ENCODE results near the gene CMSS1.

DNA sequence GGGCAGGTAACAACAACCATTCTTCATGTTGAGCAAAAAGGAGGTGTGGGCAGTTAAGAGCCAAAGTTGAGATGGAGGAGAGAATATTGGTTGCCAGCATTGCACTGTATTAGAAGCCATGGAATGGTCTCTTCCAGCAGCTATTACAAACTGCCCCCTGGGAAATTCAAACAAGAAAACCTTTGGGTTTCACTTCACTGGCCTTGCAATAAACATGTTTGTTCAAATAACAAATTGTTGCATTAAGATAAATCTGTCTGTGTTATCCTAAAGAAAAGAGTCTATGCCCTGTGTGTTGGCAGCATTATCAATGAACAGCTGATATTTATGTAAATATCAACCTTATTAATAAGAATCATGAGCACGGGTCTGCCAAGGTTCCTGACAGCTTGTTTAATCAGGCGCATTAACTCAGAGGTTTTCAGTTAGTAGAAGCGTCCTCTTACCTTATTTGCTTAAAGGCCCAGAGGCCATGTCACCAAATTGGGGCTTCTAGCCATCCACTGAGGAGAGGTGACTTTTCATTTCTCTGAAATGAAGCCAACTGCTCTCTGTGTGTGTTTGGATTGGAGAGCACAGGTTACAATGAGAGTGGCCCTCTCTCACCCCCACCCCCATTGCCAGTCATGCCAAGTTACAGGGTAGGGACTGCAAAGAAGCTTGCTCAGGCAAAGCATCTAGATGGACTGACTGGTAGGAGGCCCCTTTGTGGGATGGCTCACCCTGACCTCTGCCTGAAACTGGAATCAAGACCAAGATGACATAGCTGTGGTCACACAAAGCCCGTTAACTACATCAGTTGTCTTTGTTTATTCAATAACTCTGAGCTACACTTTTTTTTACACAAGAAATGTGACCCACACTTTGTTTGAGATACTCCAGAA is 286.1 kb downstream of the CMSS1 start:
- TF ChIP-seq JUND (IDR thresholded peaks at IDR 0.05) = no peak
- TF ChIP-seq, protein P1, sequence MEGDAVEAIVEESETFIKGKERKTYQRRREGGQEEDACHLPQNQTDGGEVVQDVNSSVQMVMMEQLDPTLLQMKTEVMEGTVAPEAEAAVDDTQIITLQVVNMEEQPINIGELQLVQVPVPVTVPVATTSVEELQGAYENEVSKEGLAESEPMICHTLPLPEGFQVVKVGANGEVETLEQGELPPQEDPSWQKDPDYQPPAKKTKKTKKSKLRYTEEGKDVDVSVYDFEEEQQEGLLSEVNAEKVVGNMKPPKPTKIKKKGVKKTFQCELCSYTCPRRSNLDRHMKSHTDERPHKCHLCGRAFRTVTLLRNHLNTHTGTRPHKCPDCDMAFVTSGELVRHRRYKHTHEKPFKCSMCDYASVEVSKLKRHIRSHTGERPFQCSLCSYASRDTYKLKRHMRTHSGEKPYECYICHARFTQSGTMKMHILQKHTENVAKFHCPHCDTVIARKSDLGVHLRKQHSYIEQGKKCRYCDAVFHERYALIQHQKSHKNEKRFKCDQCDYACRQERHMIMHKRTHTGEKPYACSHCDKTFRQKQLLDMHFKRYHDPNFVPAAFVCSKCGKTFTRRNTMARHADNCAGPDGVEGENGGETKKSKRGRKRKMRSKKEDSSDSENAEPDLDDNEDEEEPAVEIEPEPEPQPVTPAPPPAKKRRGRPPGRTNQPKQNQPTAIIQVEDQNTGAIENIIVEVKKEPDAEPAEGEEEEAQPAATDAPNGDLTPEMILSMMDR (IDR thresholded peaks at IDR 0.05) = no peak
- no peak for TF ChIP-seq EP300 (IDR thresholded peaks at IDR 0.05; ENCODE audit: borderline replicate concordance in 1 of 2, low read depth in 1 of 2, low read length in 1 of 2)
- TF ChIP-seq, protein P2, sequence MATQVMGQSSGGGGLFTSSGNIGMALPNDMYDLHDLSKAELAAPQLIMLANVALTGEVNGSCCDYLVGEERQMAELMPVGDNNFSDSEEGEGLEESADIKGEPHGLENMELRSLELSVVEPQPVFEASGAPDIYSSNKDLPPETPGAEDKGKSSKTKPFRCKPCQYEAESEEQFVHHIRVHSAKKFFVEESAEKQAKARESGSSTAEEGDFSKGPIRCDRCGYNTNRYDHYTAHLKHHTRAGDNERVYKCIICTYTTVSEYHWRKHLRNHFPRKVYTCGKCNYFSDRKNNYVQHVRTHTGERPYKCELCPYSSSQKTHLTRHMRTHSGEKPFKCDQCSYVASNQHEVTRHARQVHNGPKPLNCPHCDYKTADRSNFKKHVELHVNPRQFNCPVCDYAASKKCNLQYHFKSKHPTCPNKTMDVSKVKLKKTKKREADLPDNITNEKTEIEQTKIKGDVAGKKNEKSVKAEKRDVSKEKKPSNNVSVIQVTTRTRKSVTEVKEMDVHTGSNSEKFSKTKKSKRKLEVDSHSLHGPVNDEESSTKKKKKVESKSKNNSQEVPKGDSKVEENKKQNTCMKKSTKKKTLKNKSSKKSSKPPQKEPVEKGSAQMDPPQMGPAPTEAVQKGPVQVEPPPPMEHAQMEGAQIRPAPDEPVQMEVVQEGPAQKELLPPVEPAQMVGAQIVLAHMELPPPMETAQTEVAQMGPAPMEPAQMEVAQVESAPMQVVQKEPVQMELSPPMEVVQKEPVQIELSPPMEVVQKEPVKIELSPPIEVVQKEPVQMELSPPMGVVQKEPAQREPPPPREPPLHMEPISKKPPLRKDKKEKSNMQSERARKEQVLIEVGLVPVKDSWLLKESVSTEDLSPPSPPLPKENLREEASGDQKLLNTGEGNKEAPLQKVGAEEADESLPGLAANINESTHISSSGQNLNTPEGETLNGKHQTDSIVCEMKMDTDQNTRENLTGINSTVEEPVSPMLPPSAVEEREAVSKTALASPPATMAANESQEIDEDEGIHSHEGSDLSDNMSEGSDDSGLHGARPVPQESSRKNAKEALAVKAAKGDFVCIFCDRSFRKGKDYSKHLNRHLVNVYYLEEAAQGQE (IDR thresholded peaks at IDR 0.05; ENCODE audit: low read depth, low read length) = no peak
- TF ChIP-seq GABPA (IDR thresholded peaks at IDR 0.05; ENCODE audit: low read depth) = no peak
- no peak for TF ChIP-seq YY1 (IDR thresholded peaks at IDR 0.05; ENCODE audit: low read depth)
- no peak for TF ChIP-seq EZH2phosphoT487 (IDR thresholded peaks at IDR 0.05; ENCODE audit: borderline replicate concordance, low read depth)
- TF ChIP-seq, protein P3, sequence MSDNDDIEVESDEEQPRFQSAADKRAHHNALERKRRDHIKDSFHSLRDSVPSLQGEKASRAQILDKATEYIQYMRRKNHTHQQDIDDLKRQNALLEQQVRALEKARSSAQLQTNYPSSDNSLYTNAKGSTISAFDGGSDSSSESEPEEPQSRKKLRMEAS (IDR thresholded peaks at IDR 0.05; ENCODE audit: low read depth) = no peak
- TF ChIP-seq RFX5 (IDR thresholded peaks at IDR 0.05; ENCODE audit: low read length) = no peak
- TF ChIP-seq RCOR1 (IDR thresholded peaks at IDR 0.05; ENCODE audit: low read length) = no peak
- no peak for TF ChIP-seq SIN3A (IDR thresholded peaks at IDR 0.05; ENCODE audit: borderline replicate concordance, low read depth, low read length)
- TF ChIP-seq MXI1 (IDR thresholded peaks at IDR 0.05; ENCODE audit: low read depth, low read length) = no peak

Measured in SK-N-SH (cell line).